ENCODE measurements around the gene ASTN2.

ASTN2 gene

GRCh38 chr9:117304549-117304948 lies 110.3 kb downstream of the ASTN2 start:
- DNase-seq = no peak

DNA sequence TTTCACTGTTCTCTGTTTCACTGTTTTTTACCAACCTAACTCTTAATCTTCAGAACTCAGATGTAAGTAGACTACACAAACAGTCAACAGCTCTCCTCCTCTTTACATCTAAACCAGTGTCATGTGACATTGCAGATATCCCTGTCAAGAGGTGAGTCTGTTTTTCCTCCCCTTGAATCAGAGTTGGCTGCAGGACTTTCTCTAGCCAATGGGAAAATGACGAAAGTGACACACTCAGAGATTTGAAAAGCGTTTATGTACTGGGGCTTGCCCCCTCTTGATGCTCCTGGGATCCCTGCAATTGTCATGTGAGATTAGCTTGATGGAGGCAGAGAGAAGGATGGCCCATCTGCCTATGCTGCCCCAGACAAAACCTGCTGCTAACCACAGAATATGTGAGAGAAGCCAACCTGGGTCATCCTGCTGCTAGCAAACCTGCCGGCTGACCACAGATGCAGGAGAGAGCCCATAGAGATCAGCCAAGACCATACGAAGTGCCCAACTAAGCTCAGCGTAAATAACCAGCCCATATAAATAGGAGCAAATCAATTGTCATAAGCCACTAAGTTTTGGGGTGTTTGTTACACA lies 111.1 kb downstream of the ASTN2 start:
- DNase-seq = no peak

GRCh38 chr9:117302487-117302886 lies 112.4 kb downstream of the ASTN2 start:
- DNase-seq = no peak

DNA sequence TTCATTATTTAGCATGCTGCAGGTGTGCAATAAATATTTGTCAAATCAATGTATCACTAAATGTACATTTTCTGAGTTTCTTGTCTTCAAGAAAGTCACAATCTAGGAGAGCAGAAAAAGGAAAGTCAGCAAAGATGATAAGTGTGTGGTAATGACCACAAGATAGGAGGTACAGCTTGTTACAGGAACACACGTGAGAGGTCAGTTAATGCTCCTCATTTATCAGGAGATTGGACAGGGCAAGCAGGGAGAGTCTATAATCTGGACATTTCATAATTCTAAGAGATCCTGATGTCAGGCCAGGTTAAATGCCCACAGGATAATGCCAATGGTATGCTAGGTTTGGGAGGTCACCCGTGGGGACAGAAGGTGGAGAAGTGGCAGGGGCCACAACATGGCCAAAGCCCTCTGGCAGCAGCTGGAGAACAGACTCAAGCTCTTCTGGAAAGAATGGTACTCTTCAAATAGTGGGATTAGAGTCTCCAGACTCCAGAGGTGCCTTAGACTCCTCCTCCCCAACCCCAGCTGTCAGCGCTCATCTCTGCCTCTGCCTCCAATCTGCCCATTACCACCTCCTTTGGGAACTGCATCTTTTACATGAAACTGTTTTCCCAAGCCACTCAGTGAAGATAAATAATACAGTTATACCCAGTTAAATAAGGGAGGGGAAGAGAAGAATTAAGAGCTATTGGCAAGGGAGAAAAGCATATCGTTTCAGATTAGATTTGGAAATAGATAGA lies 114.3 kb downstream of the ASTN2 start:
- DNase-seq = no peak

DNA sequence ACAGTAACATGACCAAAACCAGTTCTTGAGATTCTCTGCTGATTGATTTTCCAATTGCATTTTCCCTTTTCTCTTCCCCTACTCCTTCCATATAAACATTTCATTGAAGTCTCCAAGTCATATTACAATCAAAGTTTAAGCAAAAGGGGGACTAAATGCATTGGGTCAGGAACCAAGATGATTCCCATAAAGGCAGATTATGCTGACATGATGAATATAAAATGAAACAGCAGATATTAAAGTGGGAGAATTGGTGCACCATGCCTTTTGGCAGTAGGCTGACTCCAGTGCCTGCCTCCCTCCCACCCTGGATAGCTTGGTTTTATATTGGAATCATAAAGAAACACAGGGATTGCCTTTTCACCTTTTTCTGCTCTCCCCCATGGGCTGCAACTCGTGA lies 118.4 kb downstream of the ASTN2 start:
- DNase-seq = no peak

DNA sequence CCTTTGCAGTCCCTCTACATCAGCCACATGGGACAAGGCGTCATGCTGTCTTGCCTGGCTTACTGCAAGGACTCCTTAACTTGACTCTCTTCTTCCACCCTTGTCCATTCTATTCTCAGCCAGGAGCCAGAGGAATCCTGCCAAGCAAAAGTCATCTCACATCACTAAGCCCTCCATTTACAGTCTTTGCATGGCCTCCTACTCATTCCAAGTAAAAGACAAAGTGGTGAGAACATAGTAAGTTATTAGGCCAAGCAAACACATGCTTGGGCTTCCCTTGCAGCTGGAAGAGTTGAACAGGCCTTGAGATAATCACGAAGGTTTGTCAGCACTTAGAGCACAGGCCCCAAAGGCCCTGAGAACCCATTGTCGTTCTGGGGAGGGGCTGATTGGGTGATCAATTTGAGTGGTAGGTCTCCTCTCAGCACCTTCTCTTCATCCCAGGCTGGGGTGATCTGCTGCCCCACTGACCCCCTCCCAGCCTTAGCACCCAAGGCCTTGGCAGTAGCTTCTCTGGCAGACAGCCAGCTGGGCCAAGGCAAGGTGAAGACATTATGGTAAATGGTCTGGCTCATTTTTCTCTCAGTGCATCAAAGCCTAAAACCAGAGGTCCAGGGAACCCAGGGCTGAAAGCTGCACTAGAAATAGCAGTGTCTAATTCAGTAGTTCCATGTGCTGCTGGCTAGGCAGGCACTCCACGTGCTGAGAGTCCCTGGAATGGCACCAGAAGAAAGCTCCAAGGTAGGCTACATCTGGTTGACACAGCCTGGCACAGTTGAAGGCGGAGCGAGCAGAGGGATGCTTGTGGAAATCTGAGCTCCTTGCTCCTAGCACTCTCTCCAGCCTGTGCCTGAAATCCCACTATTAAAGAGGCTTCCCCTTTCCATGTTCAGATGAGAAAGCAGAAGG lies 121.4 kb downstream of the ASTN2 start:
- DNase-seq = peak in 1 of 56 donors; percentile 7

DNA sequence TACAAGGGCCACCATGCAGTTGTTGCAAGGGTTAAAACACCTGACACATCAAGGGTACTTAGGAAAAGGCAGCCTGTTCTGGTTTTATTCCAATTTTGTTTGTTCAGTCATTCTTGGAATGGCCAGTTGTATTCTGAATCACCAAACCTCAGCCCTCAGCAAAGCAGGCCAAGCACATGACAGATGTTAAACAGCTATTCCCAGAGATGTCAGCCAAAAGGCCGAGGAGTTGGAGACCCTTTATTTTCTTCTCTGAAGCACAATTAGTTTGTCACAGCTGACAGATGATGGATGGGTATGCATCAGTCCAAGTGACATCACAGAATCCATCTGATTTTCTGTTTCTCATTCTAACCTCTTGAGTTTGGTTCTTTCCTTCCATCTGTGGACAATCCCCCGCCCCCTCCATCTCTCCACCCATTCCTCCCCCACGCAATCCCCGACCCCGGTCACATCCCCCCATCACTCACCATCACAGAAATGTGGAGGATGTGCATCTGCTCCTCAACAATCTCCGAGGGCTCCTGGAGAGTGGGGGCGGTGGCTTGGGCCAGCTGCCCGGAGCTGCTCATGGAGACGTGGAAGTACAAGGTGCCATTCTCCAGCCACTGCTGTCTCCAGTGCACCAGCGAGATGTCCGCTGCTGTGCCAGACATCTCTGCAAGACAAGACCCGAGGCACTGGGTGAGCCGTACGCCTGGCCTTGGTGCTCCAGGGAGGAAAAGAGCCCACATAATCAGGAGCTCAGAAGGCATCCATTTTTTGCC lies 123.8 kb downstream of the ASTN2 start:
- DNase-seq = peak in 1 of 56 donors; percentile 8

DNA sequence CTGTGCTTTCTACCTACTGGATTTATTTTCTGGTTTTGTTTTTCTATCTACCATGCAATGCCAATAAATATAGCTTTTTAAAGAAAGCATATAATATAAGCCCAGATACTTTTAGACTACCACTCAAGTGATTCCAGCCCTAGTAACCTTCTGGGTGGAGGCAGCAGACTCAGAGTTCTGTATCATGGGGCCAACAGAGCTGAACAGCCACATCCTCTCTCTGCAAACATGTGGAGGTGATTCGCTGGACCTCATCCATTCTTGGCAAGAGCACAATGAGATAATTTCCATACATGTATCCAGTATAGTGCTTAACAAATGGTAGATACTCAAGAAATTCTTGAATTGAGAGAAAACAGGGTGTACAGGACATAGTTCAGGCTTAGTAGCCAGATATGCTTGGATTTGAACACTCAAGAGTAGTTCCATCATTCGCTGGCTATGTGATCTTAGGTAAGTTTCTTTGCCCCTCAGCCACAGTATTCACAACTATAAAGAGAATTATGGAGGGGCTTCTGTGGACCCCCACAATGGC lies 124.5 kb downstream of the ASTN2 start:
- no peak for DNase-seq

DNA sequence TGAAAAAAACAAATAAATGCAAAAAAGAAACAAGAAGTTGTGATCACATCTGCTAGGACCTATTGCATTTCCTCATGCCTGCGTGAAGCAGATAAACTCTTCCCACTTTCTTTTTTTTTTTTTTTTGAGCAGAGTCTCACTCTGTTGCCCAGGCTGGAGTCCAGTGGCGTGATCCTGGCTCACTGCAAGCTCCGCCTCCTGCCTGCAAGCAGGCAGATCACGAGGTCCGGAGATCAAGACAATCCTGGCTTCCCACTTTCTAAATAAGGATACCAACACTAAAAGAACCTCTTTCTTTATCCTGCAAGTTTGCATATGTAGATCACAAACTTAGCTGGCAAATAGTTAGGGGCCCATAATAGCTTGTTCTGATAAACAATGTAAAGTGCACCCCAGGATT lies 128.6 kb downstream of the ASTN2 start:
- peak in 6 of 56 donors; percentile 1 to 11 (median 4) for DNase-seq

DNA sequence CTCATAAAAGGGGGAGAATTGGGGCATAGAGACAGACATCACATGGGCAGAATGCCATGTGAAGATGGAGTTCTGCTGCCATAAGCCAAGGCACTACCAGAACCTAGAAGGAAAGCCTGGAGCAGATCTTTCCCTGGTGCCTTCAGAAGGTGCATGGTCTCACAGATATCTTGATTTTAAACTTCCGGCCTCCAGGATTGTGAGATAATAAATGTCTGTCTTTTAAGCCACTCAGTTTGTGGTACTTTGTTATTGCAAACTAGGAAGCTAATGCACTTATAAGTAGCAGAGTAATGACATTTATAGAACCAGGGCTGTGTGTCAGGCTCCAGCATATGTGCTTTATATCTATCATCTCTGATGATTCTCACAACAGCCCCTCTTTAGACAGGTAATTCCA lies 130.4 kb downstream of the ASTN2 start:
- no peak for DNase-seq

DNA sequence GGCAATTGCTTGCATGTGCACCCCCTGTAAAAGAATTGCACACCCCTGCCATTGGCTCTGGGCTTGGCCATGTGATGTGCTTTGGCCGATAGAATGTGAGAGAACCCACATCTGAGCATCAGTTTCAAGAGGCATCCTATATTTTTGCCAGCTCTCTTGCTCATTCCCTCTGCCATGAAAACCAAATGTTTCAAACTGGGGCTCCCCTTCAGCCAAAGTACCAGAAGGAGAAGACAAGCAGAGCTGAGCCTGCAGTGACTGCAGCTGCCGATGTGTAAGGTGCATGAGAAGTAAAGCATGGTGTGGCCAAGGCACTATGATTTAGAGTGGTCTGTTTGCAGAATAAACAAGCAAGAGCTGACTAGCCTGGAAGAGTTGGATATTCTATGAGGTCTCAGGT lies 132.3 kb downstream of the ASTN2 start:
- DNase-seq = no peak

GRCh38 chr9:117278471-117279035 lies 136.3 kb downstream of the ASTN2 start:
- peak in 1 of 56 donors; percentile 5 for DNase-seq

DNA sequence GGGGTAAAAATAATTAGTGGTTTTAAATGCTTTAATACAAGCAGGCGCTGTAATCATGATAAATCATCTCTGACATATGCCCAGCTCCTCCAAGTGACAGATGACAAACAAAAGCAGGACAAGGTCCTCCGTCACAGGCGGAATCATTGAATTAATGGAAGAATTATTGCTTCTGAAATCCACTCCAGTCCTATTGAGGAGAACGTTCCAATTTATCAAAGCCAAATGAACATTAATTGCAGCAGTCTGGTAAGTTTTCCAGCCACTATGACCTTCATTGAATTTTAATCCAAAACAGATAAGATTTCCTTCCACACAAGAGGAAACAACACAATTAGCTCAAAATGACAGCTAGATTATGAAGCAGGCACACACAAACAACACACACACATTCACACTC lies 136.8 kb downstream of the ASTN2 start:
- no peak for DNase-seq

DNA sequence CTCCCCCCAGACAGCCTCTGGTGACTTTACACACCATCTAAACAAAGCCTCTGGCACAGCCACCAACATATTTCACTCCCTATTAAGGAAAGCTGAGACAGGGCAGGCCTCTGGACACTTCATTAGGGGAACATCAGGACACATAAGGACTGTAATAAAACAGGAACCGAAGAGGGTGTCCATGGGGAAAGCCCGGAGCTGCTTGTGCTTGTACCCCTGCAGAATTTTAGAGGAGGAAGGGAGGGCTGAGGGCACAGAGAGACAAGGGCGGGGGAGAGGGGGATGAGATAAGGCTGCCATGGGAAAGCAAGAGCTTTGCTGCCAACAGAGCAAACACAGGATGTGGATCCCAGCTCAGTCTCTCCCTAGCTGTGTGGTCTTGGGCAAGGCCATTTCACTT lies 138.4 kb downstream of the ASTN2 start:
- no peak for DNase-seq

DNA sequence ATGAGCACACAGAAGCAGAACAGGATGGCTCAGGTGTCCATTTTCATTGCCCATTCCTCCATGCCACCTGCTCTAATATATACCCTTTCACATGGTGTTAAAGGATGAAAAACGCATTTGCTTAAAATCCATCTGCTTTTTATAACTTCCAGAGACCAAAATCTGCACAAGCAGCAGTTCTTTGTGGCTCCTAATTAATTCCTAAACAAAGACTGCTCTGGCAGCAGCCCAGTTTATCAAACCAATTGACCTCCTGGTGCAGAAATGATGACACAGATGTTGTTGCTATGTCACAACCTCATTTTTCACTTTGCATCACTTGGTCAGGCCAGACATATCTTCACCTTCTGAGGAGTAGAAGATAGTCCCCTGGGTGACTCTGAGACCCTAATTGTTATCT lies 141.2 kb downstream of the ASTN2 start:
- DNase-seq = no peak

DNA sequence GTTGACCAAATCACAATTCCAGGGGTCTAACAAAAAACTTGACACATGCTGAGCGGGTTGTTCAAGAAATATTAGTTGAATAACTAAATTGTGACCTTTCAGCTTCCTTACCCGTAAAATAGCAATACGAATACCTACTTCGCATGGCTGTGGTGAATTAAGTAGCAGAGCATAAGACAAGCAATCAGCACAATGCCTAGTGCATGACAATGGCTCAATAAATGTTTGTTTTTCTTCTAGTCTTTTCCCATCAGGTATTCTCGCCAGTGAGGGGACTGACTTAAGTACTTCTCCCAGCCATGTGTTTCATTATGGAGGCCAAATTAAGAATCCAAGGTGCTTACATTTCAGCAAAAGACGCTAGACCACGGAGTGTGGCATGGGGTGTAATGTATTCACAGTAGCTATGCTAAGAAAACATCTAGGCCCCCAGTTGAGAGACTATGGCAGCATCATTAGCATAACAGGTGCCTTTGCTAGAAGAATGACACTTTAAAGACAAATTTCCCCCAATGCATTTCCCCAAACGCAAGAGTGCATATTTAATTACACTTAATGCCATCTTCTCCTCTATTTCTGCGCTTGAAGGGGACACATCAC lies 145.9 kb downstream of the ASTN2 start:
- no peak for DNase-seq

GRCh38 chr9:117266855-117267497 lies 147.9 kb downstream of the ASTN2 start:
- DNase-seq = no peak

- DNase-seq = peak in 41 of 56 donors; percentile 6 to 66 (median 28)
Measured at GRCh38 chr9:117265253-117265652, 149.6 kb downstream of the ASTN2 start.

DNA sequence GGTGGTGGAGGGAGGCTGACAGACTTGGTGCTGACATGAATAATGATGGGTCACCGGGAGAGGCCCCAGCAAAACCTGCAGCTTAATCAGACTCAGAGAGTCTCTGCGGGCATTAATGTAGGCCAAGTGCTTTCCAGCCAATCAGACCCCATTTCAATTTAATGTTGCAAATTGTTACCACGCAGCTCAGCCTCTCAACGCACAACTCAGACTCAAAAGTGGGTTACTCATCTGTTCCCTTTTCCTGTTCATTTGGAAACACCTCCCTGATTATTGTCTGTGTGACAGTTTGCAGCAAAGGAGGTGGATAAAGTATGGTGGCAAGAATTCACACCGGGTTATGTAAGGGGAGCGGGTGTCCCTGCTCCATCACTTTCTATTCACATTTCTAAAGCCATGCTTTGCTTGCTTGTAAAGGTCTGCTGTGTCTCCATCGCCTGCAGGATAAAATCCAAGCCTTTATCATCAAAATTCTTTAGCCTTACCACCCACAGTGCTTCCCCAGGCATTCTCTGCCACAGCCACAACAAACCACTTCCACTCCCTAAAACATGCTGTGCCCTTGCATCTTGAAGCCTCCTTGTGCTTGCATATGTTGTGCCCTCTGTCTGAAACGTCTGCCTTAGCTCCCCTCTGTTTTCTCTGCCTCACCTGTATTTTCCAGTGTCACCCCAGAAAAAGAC lies 156.5 kb downstream of the ASTN2 start:
- peak in 7 of 56 donors; percentile 1 to 36 (median 12) for DNase-seq
